CD4-positive, alpha-beta T cell treated with Interleukin-10 for 1 hour (primary cell): ENCODE data around the gene INTS1.
"Not testable (repeated sequence)": the region's sequence is repeated elsewhere in the genome, so short reads cannot be mapped to it uniquely, and the experiment has no call there.

Experiments
- DNase-seq: peaks from one replicate; pipeline ENCODE4 v3.0.0-alpha.2; 2020

The INTS1 gene

GRCh38 chr7:1531263-1531978 lies 27.2 kb upstream of the INTS1 start:
- peak; percentile 59 for DNase-seq

- DNase-seq = no peak
These were observed 26.7 kb upstream of the INTS1 start for GRCh38 chr7:1530946-1531262.

- no peak for DNase-seq
These were observed 25.4 kb upstream of the INTS1 start for GRCh38 chr7:1529383-1530116.

DNA sequence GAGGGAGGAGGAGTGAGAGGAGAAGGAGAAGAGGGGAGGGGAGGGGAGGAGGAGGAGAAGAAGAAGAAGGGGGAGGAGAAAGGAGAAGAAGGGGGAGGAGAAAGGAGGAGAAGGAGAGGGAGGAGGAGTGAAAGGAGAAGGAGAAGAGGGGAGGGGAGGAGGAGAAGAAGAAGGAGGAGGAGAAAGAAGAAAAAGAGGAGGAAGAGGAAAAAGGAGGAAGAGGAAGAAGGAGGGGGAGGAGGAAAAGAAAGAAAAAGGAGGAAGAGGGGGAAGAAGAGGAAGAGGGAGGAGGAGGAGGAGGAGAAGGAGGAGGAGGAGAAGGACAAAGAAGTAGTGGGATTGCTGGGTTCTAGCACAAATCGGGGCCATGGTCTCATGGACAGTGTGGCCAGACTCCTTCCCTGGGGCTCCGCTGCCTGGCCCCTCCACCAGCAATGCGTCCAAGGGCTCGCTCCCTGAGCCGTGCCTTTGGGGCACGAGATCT lies 22.1 kb upstream of the INTS1 start:
- DNase-seq = no peak

DNA sequence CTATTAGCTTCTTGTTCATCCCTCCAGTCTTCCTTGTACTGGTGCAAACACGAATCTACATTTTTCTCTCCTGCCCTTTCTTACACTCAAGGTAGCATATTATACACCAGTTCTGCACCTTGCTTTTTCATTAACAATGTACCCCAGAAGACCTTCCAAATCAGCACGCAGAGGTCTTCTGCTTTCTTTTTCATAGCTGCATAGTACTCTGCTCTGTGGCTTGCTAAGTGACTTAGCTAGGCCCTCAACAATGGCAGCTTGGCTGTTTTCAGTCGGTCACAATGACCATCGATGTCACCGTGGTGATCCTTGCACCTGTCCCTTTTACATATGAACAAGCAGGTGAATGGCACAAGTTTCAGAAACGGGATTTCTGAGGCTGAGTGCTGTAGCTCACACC lies 21.2 kb upstream of the INTS1 start:
- no peak for DNase-seq

GRCh38 chr7:1523844-1524243 lies 19.7 kb upstream of the INTS1 start:
- no peak for DNase-seq

DNA sequence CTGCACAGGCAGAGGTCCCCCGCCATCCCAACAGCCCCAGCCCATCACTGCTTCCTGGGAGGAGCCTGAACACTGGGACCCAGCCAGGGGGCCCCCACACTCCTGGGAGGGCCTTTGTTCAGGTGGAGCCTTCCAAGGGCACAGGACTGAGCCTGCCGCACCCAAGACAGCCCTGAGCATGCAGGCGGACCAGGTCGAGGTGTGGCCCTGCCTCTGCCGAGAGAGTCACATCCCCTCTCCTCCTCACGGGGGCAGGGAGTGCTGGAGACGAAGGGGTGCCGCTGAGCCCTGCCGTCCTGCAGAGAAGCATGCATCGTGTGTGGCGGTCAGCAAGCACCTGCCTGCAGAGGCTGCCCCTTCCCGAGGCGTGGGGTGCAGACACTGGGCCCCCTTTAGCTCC lies 19.0 kb upstream of the INTS1 start:
- no peak for DNase-seq

GRCh38 chr7:1521456-1521855 lies 17.3 kb upstream of the INTS1 start:
- DNase-seq = no peak

DNA sequence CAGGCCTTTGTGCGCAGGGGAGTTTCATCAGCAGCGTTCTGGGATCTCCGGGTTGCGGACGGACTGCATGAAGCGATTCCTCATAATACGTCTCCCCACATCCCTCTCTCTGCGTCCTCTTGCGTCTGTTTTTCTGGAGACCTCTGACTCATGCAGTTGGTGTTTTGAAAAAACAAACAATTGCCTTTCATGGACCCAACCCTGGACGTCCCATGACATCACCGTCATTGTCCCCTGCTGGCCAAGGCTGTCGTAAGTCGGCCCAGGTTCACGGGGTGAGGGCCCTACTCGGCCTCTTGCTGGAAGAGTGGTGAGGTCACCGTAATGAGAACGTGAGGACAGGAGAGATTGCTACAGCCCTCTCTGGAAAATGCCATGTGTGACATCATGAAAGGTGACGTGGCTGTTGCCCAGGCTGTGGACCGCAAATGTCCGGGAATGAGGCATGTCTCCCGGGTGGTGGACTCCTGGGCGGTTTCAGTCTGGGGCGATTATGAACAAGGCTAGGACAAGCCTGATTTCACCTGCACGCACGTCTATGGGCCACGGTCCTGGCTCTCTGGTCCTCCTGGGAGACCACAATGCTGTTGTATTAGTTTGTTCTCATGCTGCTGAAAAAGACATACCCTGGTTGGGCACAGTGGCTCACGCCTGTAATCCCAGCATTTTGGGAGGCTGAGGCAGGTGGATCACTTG lies 16.5 kb upstream of the INTS1 start:
- DNase-seq = no peak

DNA sequence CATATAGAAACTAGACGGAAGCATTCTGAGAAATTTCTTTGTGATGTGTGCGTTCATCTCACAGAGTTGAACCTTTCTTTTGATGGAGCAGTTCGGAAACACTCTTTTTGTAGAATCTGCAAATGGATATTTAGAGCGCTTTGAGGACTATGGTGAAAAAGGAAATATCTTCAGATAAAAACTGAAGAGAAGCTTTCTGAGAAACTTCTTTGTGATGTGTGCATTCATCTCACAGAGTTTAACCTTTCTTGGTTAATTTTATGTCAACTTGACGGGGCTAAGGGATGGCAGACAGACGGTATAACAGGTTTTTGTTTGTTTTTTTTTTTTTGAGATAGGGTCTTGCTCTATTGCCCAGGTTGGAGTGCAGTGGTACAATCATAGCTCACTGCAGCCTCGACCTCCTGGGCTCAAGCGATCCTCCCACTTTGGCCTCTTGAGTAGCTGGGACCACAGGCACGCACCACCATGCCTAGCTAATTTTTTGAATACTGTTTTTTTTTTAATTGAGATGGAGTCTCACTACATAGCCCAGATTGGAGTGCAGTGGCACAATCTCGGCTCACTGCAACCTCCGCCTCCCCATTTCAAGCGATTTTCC lies 15.2 kb upstream of the INTS1 start:
- not testable (repeated sequence) for DNase-seq

GRCh38 chr7:1516586-1517251 lies 12.5 kb upstream of the INTS1 start:
- no peak for DNase-seq

DNA sequence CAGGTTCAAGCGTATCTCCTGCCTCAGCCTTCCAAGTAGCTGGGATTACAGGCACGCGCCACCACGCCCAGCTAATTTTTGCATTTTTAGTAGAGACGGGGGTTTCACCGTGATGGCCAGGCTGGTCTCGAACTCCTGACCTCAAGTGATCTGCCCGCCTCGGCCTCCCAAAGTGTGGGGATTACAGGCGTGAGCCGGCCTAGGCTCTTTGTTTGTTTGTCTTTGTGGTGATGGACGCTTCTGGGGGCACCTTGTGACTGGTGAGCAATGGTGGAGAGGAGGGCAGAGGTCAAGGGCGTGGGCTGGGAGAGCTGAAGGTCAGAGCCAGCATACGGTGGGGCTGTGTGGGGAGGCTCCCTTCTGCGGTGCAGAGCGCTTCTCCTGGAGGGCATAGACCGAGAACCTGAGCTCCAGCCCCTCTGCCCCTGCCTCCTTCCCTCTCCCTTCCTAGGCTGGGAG lies 11.3 kb upstream of the INTS1 start:
- not testable (repeated sequence) for DNase-seq

DNA sequence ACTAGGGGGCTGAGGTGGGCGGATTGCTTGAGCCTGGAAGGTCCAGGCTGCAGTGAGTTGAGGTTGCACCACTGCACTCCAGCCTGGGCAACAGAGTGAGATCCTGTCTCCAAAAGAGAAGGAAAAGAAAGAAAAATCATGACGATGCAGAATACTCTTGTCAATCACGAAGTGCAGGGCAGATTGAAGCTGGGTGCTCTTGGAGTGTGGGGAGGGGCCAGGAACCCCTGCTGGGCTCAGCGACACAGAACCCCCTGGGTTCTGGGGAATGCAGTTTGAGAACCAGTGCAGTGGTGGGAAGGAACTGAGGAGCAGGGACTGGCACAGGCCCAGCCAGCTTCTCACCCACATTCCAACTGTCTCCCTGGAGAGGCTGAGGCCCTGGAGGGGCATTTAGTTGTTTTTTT lies 10.8 kb upstream of the INTS1 start:
- DNase-seq = no peak

DNA sequence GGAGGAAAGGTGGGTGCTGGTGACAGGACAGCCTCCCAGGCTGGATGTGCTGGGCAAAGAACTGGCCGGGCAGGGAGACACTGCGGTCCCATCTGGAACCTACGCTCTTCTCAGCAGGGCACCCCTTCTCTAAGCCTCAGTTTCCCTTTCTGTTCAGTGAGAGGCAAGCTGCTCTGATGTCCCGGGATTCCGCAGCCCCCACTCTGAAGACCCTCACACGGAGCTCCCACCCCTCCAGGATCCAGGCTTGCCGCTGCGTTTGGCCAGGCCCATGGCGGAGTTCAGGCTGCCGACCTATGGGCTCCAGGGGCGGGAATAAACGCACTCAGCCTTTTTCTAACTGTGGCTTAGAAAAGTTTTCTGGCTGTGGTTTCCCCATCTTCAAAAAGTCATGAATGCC lies 10.2 kb upstream of the INTS1 start:
- no peak for DNase-seq

GRCh38 chr7:1513657-1514095 lies 9.5 kb upstream of the INTS1 start:
- DNase-seq = no peak

GRCh38 chr7:1512781-1513656 lies 8.8 kb upstream of the INTS1 start:
- peak; percentile 46 for DNase-seq

- no peak for DNase-seq
These were observed 7.5 kb upstream of the INTS1 start for GRCh38 chr7:1511444-1512422.

GRCh38 chr7:1510780-1511154 lies 6.6 kb upstream of the INTS1 start:
- DNase-seq = no peak

DNA sequence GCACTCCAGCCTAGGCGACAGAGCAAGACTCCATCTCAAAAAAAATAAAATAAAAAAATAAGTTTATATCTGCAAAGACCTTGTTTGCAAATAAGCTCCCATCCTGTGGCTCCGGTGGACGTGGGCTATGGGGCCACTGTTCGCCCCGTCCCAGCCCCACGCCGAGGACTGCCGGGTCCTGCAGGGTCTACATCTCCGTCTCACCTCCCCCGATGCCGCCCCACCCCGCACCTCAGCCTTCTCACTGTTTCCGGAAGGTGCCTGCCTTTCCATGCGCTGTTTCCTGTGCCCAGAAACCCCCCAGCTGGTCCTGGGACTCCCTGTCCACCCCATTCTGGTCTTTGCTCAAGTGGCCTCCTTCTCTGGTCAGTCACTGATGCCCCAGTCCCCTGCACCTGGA lies 5.0 kb upstream of the INTS1 start:
- no peak for DNase-seq

DNA sequence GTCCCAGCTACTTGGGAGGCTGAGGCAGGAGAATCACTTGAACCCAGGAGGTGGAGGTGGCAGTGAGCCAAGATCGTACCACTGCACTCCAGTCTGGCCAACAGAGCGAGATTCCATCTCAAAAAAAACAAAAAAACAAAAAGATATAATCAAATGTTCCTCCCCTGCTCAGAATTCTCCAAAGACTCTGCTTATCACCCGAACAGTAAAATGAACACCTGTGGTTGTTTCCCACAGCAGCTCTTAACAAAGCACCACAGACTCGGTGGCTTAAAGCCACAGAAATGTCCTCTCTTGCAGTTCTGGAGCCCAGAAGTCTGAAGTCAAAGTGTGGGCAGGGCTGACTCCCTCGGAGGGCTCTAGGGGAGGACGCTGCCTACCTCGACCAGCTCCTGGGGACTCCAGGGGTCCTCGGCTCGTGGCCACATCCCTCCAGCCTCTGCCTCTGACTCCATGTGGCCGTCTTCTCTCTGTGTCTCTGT lies 4.1 kb upstream of the INTS1 start:
- no peak for DNase-seq
